ENCODE measurements around the gene AVPR1B. TPM values are rescaled to one million over a fixed set of nuclear protein-coding genes. Genes with fewer than 3 reads are reported as not detected.

Gene AVPR1B
- total RNA-seq, 4 donors from 2014 or later = 0.18 to 0.62 TPM; not detected in 2

DNA sequence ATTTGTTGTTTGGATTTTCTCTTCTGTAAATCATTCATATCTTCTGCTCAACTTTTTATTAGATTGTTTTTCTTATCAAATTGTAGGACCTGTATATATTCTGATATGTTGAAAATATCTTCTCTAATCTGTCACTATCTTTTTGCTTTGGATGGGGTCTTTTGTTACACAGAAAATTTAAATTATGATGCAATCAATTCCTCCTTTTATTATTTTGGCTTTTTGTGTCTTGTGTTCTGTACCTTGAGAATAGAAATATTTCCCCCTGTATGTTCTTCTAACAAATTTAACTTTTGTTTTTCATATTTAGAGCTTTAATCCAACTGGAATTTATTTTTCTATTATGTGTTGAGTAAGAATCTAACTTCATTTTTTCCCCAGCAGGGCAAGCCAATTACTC lies 3.2 kb upstream of the AVPR1B start:
- TF ChIP-seq, protein P1, sequence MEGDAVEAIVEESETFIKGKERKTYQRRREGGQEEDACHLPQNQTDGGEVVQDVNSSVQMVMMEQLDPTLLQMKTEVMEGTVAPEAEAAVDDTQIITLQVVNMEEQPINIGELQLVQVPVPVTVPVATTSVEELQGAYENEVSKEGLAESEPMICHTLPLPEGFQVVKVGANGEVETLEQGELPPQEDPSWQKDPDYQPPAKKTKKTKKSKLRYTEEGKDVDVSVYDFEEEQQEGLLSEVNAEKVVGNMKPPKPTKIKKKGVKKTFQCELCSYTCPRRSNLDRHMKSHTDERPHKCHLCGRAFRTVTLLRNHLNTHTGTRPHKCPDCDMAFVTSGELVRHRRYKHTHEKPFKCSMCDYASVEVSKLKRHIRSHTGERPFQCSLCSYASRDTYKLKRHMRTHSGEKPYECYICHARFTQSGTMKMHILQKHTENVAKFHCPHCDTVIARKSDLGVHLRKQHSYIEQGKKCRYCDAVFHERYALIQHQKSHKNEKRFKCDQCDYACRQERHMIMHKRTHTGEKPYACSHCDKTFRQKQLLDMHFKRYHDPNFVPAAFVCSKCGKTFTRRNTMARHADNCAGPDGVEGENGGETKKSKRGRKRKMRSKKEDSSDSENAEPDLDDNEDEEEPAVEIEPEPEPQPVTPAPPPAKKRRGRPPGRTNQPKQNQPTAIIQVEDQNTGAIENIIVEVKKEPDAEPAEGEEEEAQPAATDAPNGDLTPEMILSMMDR (IDR thresholded peaks at IDR 0.05) = no peak
- TF ChIP-seq POLR2A (IDR thresholded peaks at IDR 0.05) = no peak
- H3K27ac ChIP-seq = no peak overlapping the region
- H3K4me1 ChIP-seq = peaks cover 0 to 6% of the 10 kb centered on the region in 2 donors
- H3K36me3 ChIP-seq = no peaks in the 10 kb centered on the region
- H3K4me3 ChIP-seq = no peak overlapping the region
- no peaks in the 10 kb centered on the region for H3K27me3 ChIP-seq
- intact Hi-C loops (cut with DNase I; ENCODE audit: low total_unique reads) = no loop called here
- no peak for DNase-seq
- H3K9me3 ChIP-seq = peaks cover 0 to 6% of the 10 kb centered on the region in 2 donors

DNA sequence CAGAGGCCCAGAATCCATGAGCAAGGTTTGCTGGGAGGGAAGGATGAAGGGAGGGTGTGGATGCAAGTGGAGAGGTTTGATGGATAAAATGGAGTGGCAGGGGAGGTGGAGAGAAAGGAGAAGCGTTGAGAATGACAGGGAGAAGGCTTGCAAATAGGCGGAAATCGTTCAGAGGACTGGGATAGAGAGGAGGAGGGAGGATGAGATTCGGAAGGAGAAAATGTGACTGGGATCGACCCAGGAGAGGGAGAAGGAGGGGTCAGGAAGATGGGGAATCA lies 376 bp downstream of the AVPR1B start:
- intact Hi-C loops (cut with DNase I; ENCODE audit: low total_unique reads) = no loop called here
- Histone ChIP-seq H3K4me1 (peaks cover 0 to 6% of the 10 kb centered on the region in 2 donors), H3K4me3 (peak overlapping the region; percentile 17 to 26), H3K9me3 (peaks cover 0 to 6% of the 10 kb centered on the region in 2 donors), H3K36me3 (no peaks in the 10 kb centered on the region), H3K27ac (peak overlapping the region in 1 of 2 donors; percentile 24), H3K27me3 (no peaks in the 10 kb centered on the region)
- no peak for TF ChIP-seq POLR2A (IDR thresholded peaks at IDR 0.05)
- TF ChIP-seq, protein P1 (IDR thresholded peaks at IDR 0.05) = no peak
- DNase-seq = no peak

DNA sequence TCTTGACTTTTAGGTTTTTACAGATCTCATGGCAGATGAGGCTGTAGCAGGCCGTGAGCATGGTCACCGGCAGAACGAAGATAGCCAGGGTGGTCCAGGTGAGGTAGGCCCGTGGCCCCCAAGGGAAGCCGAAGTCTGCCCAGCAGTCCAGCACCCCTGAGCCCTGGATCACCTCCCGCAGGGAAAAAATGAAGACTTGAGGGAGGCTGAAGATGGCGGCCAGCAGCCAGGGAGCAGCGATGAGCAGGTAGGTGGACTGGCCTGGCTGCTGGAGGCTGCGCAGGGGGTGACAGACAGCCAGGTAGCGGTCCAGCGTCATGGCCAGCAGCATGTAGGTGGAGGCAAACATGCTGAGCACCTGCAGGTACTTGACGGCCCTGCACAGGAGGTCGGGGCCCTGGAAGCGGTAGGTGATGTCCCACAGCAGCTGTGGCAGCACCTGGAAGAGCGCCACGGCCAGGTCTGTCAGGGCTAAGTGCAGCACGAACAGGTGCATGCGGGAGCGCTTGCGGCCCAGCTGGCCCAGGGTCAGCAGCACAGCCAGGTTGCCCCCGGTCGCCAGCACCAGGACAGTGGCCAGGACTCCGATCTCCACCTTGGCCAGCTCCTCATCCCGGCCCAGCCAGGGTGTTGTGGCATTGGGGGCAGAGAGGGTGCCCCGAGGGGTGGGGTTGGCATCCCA lies 856 bp downstream of the AVPR1B start:
- H3K36me3 ChIP-seq = no peaks in the 10 kb centered on the region
- H3K27ac ChIP-seq = no peak overlapping the region
- H3K27me3 ChIP-seq = no peaks in the 10 kb centered on the region
- no peak for TF ChIP-seq POLR2A (IDR thresholded peaks at IDR 0.05)
- TF ChIP-seq, protein P1 (IDR thresholded peaks at IDR 0.05) = no peak
- DNase-seq = no peak
- H3K9me3 ChIP-seq = peaks cover 0 to 3% of the 10 kb centered on the region in 2 donors
- no peak overlapping the region for H3K4me3 ChIP-seq
- peaks cover 0 to 6% of the 10 kb centered on the region in 2 donors for H3K4me1 ChIP-seq
- intact Hi-C loops (cut with DNase I; ENCODE audit: low total_unique reads) = no loop called here

DNA sequence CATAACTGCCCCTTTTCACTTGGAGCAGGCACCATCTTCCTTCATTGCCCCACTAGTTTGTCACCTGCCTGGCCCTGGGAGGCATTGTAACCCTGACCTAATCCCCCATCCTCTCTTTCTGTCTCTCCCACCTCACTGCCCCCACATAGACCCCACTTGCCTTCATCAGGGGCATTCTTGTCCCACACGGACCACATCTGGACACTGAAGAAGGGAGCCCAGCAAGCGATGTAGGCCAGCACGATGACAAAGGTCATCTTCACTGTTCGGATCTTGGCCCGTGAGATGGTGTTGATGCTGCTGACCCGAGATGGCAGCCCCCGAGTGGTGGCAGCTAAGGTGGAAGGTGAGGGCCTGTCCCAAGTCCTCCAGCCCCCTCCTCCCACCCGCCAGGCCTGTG lies 1.4 kb downstream of the AVPR1B start:
- intact Hi-C loops (cut with DNase I; ENCODE audit: low total_unique reads) = no loop called here
- TF ChIP-seq, protein P1 (IDR thresholded peaks at IDR 0.05) = no peak

DNA sequence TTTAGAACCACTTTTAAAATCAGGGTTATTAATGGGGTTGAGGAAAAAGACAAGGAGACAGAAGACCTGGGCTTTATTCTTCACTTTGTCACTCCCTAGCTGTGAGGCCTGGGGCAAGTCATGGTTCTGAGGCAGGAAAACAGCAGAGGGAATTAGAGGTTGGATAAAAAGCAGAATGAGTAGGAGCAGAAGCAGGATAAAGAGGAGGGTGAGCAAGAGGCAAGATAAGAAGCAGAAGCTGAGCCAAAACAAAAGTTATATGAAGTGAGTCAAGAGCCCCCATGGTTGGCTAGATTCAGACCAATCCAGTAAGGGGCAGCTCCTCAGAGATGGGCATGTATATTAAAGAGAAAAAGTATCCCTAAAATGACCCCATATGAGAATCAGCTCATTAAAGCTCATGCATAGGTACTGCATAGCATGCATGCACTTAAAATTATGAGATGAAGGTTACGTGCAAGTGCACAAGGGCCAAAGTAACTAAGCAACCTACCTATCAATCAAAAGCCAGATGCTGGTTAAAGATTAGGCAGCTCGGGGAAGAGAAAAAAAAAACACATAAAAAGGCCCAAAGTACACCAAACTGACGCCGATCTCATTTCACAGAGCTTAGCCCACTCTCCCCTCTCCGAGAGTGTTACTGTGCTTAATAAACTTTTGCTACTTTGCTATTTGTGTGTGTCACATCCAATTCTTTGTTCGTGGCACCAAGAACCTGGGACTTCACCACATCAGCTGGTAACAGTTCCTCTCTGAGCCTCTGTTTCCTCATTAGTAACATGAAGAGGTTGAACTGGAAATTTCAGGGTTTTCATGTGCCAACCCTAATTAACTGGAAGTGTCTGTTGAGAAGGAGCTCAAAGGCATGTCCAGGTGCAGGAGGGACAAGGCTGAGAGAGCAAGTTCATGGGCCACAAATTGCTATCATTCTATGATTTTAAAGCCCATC lies 2.2 kb downstream of the AVPR1B start:
- H3K4me3 ChIP-seq = no peak overlapping the region
- no peak for TF ChIP-seq POLR2A (IDR thresholded peaks at IDR 0.05)
- TF ChIP-seq, protein P1 (IDR thresholded peaks at IDR 0.05) = no peak
- no peak overlapping the region for H3K27ac ChIP-seq
- intact Hi-C loops (cut with DNase I; ENCODE audit: low total_unique reads) = no loop called here
- H3K36me3 ChIP-seq = no peaks in the 10 kb centered on the region
- peaks cover 0 to 6% of the 10 kb centered on the region in 2 donors for H3K4me1 ChIP-seq
- no peak for DNase-seq
- no peaks in the 10 kb centered on the region for H3K9me3 ChIP-seq
- no peaks in the 10 kb centered on the region for H3K27me3 ChIP-seq

More for the DNA sequence above, 1.4 kb downstream of the AVPR1B start:
- no peak for DNase-seq
- Histone ChIP-seq H3K27ac (no peak overlapping the region), H3K36me3 (no peaks in the 10 kb centered on the region), H3K27me3 (no peaks in the 10 kb centered on the region), H3K4me1 (peaks cover 0 to 6% of the 10 kb centered on the region in 2 donors), H3K9me3 (no peaks in the 10 kb centered on the region), H3K4me3 (no peak overlapping the region)

Data from uterus (tissue), 4 donors.